ENCODE results near the gene TADA2B.
"Not testable (repeated sequence)": the region's sequence is repeated elsewhere in the genome, so short reads cannot be mapped to it uniquely, and the experiment has no call there.

The TADA2B gene

DNA sequence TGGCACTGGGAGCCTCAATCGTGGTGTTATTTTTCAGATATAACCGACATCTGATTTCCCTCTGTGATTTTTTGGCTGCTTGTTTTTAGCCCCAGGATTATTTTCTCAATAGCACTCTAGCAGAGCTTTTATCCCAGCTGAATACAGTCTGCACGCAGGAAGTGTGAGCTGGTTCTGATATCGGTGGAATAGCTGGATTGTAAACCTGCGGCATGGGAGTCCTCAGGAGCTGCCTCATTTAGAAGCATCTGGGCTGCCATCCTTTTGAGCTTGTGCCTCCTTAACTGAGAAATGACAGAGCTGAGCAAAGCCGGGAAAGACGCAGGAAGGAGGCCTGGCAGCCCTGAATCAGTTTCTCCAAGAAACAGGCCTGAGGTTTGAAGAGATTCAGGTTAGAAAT is 53.1 kb downstream of the TADA2B start:
- Histone ChIP-seq H3K4me2 (ENCODE audit: low read length, poor library complexity, severe bottlenecking) (no peak overlapping the region), H4K91ac (ENCODE audit: low read length) (no peak overlapping the region), H3K9me3 (ENCODE audit: control insufficient read depth, low read length) (no peaks in the 10 kb centered on the region), H3K4me1 (ENCODE audit: control insufficient read depth, insufficient read depth, low read depth, low read length) (no peaks in the 10 kb centered on the region), H4K8ac (ENCODE audit: low read length) (no peak overlapping the region), H3K18ac (ENCODE audit: low read depth in 1 of 2, low read length in 2 of 2) (no peak overlapping the region), H2BK5ac (ENCODE audit: low read depth, low read length, poor library complexity, severe bottlenecking) (no peak overlapping the region), H2AK5ac (ENCODE audit: low read length, severe bottlenecking) (no peak overlapping the region), H3K79me1 (replicated peaks; ENCODE audit: low read length, poor library complexity, severe bottlenecking) (no peaks in the 10 kb centered on the region), H3K4ac (ENCODE audit: low read depth in 1 of 2, low read length in 2 of 2) (no peak overlapping the region), H3K4me3 (ENCODE audit: insufficient read depth in 1 of 2, low read depth in 1 of 2, low read length in 2 of 2) (no peak overlapping the region), H3K9ac (ENCODE audit: low read length) (no peak overlapping the region), H2BK120ac (ENCODE audit: low read depth, low read length) (no peak overlapping the region), H2AFZ (ENCODE audit: low read depth, low read length) (no peak overlapping the region), H2BK15ac (ENCODE audit: low read depth, poor library complexity, severe bottlenecking) (no peak overlapping the region), H2BK12ac (ENCODE audit: low read length in 2 of 2) (no peak overlapping the region), H3K14ac (ENCODE audit: low read length in 2 of 2) (no peak overlapping the region), H3K23ac (ENCODE audit: low read length in 2 of 2) (no peak overlapping the region), H3K27ac (ENCODE audit: low read length, poor library complexity, severe bottlenecking) (no peak overlapping the region), H3K36me3 (ENCODE audit: control insufficient read depth in 1 of 2, insufficient read depth in 2 of 2, low read depth in 1 of 2, low read length in 2 of 2) (no peaks in the 10 kb centered on the region), H3K27me3 (ENCODE audit: control insufficient read depth in 1 of 2, insufficient read depth in 1 of 2, low read length in 2 of 2) (peaks cover 15 to 26% of the 10 kb centered on the region in 2 experiments)
- DNase-seq: no peak
- 89% methylated on average over 7 of the region's 7 CpGs for WGBS

DNA sequence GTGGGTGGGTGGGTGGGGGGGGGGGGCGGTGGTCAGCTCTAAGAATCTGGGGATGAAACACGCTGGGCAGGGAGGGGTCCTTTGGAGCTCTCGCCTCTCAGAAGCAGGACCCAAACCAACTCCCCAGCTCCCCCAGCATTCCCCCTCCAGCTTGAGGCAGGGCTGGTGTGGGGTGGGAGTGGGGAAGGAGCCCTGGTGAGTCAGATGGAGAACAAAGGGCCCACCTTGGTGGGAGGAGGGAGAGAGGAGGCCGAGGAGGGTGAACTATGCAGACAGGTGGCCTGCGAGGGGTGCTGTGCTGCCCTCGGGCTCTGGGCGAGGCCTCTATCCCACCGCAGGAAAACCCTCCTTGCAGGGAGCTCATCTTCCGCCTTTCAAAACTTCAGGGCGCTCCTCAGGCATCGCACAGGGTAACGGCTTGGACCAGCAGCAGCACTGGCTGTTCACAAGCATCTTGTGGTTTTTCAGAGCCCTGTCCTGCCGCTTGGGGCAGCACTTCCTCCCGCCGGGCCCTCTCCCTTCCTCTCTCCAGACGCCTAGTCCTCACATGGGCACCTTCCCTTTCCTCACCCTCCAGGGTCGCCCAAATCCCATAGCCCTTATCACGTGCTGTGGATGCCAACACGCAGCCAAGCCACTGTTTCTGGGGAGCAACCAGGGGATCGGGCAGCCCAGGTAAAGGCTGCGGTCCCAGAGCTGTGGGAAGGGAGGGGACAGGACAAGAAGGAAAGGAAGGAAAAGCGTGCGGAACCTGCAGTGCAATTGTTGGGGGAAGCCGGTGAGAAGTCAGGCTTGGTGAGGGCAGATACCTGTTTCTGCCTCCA is 58.7 kb downstream of the TADA2B start:
- Histone ChIP-seq H2AFZ (ENCODE audit: low read depth, low read length) (peak overlapping the region; percentile 7), H2AK5ac (ENCODE audit: low read length, severe bottlenecking) (no peak overlapping the region), H3K9ac (ENCODE audit: low read length) (peak overlapping the region; percentile 44), H4K8ac (ENCODE audit: low read length) (peak overlapping the region; percentile 43), H3K4me1 (ENCODE audit: control insufficient read depth, insufficient read depth, low read depth, low read length) (peaks cover 20% of the 10 kb centered on the region), H3K23ac (ENCODE audit: low read length in 2 of 2) (no peak overlapping the region), H3K27ac (ENCODE audit: low read length, poor library complexity, severe bottlenecking) (no peak overlapping the region), H3K18ac (ENCODE audit: low read depth in 1 of 2, low read length in 2 of 2) (no peak overlapping the region), H2BK15ac (ENCODE audit: low read depth, poor library complexity, severe bottlenecking) (no peak overlapping the region), H3K14ac (ENCODE audit: low read length in 2 of 2) (no peak overlapping the region), H3K27me3 (ENCODE audit: control insufficient read depth in 1 of 2, insufficient read depth in 1 of 2, low read length in 2 of 2) (peaks cover 10 to 14% of the 10 kb centered on the region in 2 experiments), H3K36me3 (ENCODE audit: control insufficient read depth in 1 of 2, insufficient read depth in 2 of 2, low read depth in 1 of 2, low read length in 2 of 2) (no peaks in the 10 kb centered on the region), H2BK12ac (ENCODE audit: low read length in 2 of 2) (no peak overlapping the region), H3K9me3 (ENCODE audit: control insufficient read depth, low read length) (no peaks in the 10 kb centered on the region), H4K91ac (ENCODE audit: low read length) (peak overlapping the region; percentile 16), H2BK120ac (ENCODE audit: low read depth, low read length) (no peak overlapping the region), H3K4me2 (ENCODE audit: low read length, poor library complexity, severe bottlenecking) (peak overlapping the region; percentile 30), H3K4ac (ENCODE audit: low read depth in 1 of 2, low read length in 2 of 2) (no peak overlapping the region), H3K79me1 (replicated peaks; ENCODE audit: low read length, poor library complexity, severe bottlenecking) (no peaks in the 10 kb centered on the region), H2BK5ac (ENCODE audit: low read depth, low read length, poor library complexity, severe bottlenecking) (no peak overlapping the region), H3K4me3 (ENCODE audit: insufficient read depth in 1 of 2, low read depth in 1 of 2, low read length in 2 of 2) (peak overlapping the region in 1 of 2 experiments; percentile 86)
- peak; percentile 71 for DNase-seq
- 13% methylated on average over 20 of the region's 24 CpGs for WGBS

DNA sequence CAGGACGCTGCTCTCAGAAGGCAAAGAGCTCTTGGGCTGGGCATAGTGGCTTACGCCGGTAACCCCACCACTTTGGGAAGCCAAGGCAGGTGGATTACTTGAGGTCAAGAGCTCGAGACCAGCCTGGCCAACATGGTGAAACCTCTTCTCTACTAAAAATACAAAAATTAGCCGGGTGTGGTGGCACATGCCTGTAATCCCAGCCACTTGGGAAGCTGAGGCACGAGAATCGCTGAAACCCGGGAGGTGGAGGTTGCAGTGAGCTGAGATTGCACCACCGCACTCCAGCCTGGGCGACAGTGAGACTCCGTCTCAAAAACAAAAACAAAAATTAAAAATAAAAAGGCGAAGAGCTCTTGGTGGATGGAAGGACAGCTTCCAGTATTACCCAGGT is 59.3 kb downstream of the TADA2B start:
- peak overlapping the region; percentile 65 to 86 for H3K4me3 ChIP-seq (ENCODE audit: insufficient read depth in 1 of 2, low read depth in 1 of 2, low read length in 2 of 2)
- peak overlapping the region; percentile 66 for H2AFZ ChIP-seq (ENCODE audit: low read depth, low read length)
- not testable (repeated sequence) for H2AK5ac ChIP-seq (ENCODE audit: low read length, severe bottlenecking); H3K4ac ChIP-seq (ENCODE audit: low read depth in 1 of 2, low read length in 2 of 2); H3K18ac ChIP-seq (ENCODE audit: low read depth in 1 of 2, low read length in 2 of 2); H3K79me1 ChIP-seq (replicated peaks; ENCODE audit: low read length, poor library complexity, severe bottlenecking); H3K9me3 ChIP-seq (ENCODE audit: control insufficient read depth, low read length); H3K36me3 ChIP-seq (ENCODE audit: control insufficient read depth in 1 of 2, insufficient read depth in 2 of 2, low read depth in 1 of 2, low read length in 2 of 2); H2BK5ac ChIP-seq (ENCODE audit: low read depth, low read length, poor library complexity, severe bottlenecking); H3K14ac ChIP-seq (ENCODE audit: low read length in 2 of 2); H3K27ac ChIP-seq (ENCODE audit: low read length, poor library complexity, severe bottlenecking); H2BK12ac ChIP-seq (ENCODE audit: low read length in 2 of 2); H2BK15ac ChIP-seq (ENCODE audit: low read depth, poor library complexity, severe bottlenecking); H4K8ac ChIP-seq (ENCODE audit: low read length); H4K91ac ChIP-seq (ENCODE audit: low read length); DNase-seq; H3K23ac ChIP-seq (ENCODE audit: low read length in 2 of 2); H2BK120ac ChIP-seq (ENCODE audit: low read depth, low read length)
- H3K9ac ChIP-seq (ENCODE audit: low read length): peak overlapping the region; percentile 87
- H3K4me2 ChIP-seq (ENCODE audit: low read length, poor library complexity, severe bottlenecking): peak overlapping the region; percentile 55
- 50% methylated on average over 9 of the region's 12 CpGs for WGBS
- peaks cover 20% of the 10 kb centered on the region for H3K4me1 ChIP-seq (ENCODE audit: control insufficient read depth, insufficient read depth, low read depth, low read length)
- peaks cover 5 to 10% of the 10 kb centered on the region in 2 experiments for H3K27me3 ChIP-seq (ENCODE audit: control insufficient read depth in 1 of 2, insufficient read depth in 1 of 2, low read length in 2 of 2)

DNA sequence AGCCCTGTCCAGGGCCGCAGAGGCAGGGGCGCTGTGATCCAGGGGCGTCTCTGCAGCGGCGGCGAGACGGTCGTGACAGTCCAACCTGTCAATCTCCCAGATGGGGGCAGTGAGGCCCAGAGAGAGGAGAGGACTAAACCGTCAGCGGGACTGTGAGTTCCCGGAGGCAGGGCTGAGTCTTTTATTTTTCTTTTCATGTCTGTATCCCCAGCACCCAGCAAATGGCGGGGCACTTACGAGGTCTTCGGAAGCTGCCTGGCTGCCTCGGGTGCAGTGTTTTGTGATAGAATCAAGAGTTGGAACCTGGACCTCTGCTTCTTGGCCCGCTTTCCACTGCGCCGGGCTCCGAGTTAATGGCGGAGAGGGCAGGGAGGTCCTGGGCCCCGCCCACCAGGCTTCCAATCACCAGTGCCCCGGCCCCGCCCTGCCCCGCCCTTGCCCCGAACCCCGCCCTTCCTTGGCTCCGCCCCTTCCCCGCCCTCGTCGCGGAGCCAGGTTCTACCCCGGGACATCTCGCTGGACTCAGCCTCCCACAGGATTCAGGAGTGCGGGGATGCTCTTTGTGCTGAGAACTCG is 59.9 kb downstream of the TADA2B start:
- Histone ChIP-seq H3K4me1 (ENCODE audit: control insufficient read depth, insufficient read depth, low read depth, low read length) (peaks cover 20% of the 10 kb centered on the region), H3K14ac (ENCODE audit: low read length in 2 of 2) (no peak overlapping the region), H2BK12ac (ENCODE audit: low read length in 2 of 2) (no peak overlapping the region), H3K4me3 (ENCODE audit: insufficient read depth in 1 of 2, low read depth in 1 of 2, low read length in 2 of 2) (peak overlapping the region; percentile 65 to 86), H3K27ac (ENCODE audit: low read length, poor library complexity, severe bottlenecking) (no peak overlapping the region), H3K9ac (ENCODE audit: low read length) (peak overlapping the region; percentile 87), H3K27me3 (ENCODE audit: control insufficient read depth in 1 of 2, insufficient read depth in 1 of 2, low read length in 2 of 2) (peaks cover 0 to 4% of the 10 kb centered on the region in 2 experiments), H3K4me2 (ENCODE audit: low read length, poor library complexity, severe bottlenecking) (peak overlapping the region; percentile 55), H2AFZ (ENCODE audit: low read depth, low read length) (peak overlapping the region; percentile 66), H3K4ac (ENCODE audit: low read depth in 1 of 2, low read length in 2 of 2) (no peak overlapping the region), H4K8ac (ENCODE audit: low read length) (peak overlapping the region; percentile 85), H3K9me3 (ENCODE audit: control insufficient read depth, low read length) (no peaks in the 10 kb centered on the region), H4K91ac (ENCODE audit: low read length) (no peak overlapping the region), H2BK5ac (ENCODE audit: low read depth, low read length, poor library complexity, severe bottlenecking) (no peak overlapping the region), H3K79me1 (replicated peaks; ENCODE audit: low read length, poor library complexity, severe bottlenecking) (no peaks in the 10 kb centered on the region), H3K23ac (ENCODE audit: low read length in 2 of 2) (no peak overlapping the region), H2BK120ac (ENCODE audit: low read depth, low read length) (no peak overlapping the region), H2BK15ac (ENCODE audit: low read depth, poor library complexity, severe bottlenecking) (no peak overlapping the region), H2AK5ac (ENCODE audit: low read length, severe bottlenecking) (no peak overlapping the region), H3K36me3 (ENCODE audit: control insufficient read depth in 1 of 2, insufficient read depth in 2 of 2, low read depth in 1 of 2, low read length in 2 of 2) (no peaks in the 10 kb centered on the region), H3K18ac (ENCODE audit: low read depth in 1 of 2, low read length in 2 of 2) (peak overlapping the region; percentile 28 to 47)
- DNase-seq: peak; percentile 68
- 1% methylated on average over 32 of the region's 35 CpGs for WGBS
